HG03045 (cell line): ENCODE data around the gene CHRNG.
"Not testable (repeated sequence)": the region's sequence is repeated elsewhere in the genome, so short reads cannot be mapped to it uniquely, and the experiment has no call there.

Source experiments
- ATAC-seq: cut with Tn5 transposase; IDR thresholded peaks from one replicate; pipeline ENCODE4 v1.9.1; 2021; ENCODE audit warnings: mild to moderate bottlenecking, moderate library complexity; ENCODE audit not compliant: unreplicated experiment

CHRNG gene

DNA sequence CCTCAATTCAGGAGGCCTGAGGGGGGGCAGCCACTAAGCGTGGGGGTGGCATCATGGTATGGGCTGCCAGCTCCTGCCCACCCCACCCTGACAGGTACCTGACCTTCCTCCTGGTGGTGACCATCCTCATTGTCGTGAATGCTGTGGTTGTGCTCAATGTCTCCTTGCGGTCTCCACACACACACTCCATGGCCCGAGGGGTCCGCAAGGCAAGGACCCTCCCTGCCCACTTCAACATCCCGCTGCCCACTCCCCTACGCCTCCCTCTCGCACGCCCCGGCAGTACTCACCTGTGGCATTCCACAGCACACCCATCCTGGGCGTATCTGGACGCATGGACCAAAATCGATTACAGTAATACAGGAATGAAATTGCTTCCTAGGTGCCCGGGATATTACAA, 4.0 kb downstream of the CHRNG start:
- no peak for ATAC-seq

DNA sequence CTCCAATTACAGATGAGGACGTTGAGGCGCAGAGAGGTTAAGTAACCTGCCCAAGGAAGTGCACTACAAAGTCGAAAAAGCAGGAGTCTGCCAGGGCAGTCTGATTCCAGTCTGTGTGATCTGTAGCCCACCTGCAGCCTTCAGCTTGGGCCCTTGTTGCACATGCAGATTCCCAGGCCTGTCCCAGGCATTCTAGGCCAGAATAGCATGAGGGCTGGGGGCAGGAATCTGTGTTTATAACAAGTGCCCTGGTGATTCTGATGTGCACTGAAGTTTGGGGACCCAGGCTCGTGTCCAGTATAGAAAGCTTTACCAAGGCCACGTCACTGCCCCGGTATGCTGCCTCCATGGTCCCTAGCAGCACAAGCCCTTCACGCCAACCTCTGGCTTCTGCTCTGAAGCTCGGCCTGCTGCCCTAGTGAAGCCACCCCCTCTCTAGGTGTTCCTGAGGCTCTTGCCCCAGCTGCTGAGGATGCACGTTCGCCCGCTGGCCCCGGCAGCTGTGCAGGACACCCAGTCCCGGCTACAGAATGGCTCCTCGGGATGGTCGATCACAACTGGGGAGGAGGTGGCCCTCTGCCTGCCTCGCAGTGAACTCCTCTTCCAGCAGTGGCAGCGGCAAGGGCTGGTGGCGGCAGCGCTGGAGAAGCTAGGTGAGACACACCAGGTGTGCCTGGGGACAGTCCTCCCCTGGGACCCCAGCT, 4.6 kb downstream of the CHRNG start:
- no peak for ATAC-seq

DNA sequence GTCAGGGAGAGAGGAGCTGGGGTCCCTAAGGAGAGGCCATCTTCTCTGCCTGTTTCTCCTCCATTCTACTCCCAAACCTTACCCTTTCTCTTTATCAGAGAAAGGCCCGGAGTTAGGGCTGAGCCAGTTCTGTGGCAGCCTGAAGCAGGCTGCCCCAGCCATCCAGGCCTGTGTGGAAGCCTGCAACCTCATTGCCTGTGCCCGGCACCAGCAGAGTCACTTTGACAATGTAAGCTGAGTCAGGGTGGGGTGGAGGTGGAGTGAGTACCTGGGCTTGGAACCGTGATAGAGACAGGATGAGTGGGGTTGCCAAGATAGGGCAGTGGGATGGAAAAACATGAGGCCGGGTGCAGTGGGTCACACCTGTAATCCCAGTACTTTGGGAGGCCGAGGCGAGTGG, 5.2 kb downstream of the CHRNG start:
- no peak for ATAC-seq

DNA sequence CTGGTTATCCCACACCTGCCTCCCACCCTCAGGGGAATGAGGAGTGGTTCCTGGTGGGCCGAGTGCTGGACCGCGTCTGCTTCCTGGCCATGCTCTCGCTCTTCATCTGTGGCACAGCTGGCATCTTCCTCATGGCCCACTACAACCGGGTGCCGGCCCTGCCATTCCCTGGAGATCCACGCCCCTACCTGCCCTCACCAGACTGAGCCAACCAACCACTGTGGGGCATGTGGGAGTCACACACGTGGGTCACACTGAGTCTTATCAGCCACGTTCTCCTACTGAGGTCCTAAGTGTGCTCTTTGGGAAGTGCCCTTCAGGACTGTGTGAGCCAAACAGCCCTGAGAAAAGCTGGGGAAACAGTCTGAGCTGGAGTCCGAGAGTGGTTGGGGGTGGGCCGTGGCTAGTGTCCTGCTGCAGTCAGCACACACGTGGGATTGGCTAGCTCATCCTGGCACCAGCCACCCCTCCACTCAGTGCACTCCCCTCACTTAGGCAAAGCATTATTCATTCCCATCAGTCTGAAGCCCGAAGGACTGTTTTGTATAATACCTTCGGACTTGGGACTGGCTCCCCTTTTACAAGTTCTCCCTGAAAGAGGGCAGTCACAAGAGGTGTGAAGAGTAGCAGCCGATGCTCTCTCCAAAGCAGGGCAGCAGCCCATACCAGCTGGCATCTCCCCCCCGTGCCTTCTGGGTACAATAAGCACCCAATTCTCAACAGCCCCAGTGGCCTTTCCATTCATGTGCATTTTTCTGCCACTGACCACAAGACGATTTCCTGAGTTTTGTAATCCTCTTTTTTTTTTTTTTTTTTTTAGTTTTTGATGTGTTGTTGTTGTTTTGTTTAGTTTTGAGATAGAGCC, 6.3 kb downstream of the CHRNG start:
- no peak for ATAC-seq

DNA sequence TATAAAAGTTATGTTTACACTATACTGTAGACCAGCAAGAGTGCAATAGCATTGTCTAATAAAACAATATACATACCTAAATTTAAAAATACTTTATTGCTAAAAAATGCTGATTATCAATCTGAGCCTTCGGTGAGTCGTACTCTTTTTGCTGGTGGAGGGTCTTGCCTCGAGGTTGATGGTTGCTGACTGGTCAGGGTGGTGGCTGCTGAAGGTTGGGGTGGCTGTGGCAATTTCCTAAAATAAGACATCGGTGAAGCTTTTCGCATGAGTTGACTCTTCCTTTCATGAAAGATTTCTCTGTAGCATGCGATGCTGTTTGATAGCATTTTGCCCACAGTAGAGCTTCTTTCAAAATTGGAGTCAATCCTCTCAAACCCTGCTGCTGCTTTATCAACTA, 8.5 kb downstream of the CHRNG start:
- no peak for ATAC-seq

DNA sequence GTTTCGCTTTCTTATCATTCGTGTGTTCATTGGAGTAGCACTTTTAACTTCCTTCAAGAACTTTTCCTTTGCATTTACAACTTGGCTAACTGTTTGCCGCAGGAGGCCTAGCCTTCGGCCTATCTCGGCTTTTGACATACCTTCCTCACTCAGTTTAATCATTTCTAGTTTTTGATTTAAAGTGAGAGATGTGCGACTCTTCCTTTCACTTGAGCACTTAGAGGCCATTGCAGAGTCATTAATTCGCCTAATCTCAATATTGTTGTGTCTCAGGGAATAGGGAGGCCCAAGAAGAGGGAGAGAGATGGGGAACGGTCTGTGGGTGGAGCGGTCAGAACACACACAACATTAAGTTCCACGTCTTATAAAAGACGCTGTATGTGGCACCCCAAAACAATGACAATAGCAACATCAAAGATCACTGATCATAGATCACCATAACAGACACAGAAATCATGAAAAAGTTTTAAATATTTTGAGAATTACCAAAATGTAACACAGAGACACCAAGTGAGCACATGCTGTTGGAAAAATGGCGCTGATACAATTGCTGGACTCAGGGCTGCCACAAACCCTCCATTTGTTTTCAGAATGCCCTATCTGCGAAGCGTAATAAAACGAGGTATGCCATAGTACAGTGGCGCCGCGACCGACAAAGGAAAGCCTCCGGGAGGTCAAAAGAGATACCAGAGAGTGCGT, 10.3 kb downstream of the CHRNG start:
- no peak for ATAC-seq

DNA sequence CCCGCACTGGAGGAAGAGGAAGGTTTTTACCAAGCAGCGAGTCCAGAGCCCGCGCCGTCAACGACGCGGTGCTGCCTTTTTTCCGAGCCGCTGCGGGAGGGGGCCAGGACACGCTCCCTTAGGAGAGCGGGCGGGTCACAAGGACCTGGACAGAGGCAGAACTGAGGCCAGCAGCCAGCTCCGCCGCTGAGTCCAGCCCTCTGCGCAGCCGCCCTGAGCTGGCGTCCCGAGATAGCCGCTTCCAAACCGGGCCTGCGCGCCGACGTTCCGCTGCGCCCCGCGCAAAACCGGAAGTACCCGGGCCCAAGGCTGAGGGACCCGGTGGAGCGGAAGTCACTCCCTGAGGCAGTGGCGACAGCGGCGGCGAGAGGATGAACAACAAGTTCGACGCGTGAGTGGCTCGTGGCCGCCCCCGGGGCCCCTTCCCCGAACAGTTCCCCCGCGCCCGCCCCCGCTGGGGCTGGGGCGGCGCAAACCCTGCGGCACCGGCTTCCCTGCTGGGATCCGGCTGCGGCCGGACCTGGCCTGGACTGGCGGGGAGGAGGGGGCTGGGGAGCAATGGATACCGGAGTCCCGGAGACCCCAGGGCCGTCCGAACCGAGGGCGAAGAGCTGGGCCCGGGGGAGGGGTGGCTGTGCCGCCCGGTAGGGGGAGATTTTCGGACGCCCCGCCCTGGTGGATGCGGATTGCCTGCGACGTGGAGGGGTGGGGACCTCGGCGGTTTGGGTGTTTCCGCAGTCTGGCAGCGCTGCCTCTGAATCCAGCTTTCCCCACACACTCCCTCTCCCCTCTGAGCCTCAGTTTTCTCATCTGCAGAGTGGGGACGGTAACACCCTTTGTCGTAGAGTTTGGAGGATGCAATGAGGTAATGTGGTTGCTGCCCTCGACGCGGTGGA, 11.1 kb downstream of the CHRNG start, which contains the start of the genes EIF4E2 and TIGD1:
EIF4E2 (plus strand) TSS at position 336 of the 896 bp plus-strand sequence; CDS start at position 372, 36 bp downstream.
TIGD1 (minus strand) TSS at position 204 of the 896 bp plus-strand sequence. CDS start 675 bp downstream, outside the sequence.
- ATAC-seq, result peak; percentile 92

DNA sequence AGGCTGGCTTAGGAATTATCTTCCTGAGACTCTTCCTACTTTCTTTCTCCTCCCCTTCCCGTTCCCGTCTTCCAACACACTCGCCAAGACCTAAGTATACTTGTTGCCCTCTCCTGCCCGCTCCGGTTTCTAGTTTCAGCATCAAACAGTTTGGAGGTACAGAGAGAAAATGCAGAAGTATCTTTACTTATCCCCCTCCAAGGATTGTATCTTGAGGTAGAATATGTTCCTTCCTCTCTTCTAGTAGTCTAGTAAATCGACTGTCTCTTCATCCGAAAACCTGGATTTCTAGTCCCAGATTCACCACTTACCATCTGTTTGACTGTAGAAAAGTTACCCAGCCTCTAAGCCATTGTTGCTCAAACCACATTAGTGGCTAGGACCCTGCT, 11.8 kb downstream of the CHRNG start:
- ATAC-seq, result no peak

DNA sequence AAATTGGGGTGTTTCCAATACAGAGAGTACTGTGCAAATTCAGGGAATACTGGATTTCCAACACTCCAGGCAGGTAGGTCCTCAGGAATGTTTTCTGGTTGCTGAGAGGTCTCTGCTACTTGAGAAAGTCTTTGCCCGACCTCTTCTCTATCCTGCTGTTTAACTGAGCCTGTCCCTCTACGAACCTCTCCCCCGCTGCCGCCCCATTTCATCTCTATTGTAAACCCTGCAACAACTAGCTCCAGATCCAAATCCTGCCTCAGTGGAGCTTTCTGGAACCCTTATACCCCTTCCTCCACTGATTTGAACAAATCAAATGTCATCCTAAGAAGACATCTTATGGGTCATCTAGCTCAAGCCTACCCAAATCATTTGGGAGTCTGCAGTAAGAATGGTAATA, 12.3 kb downstream of the CHRNG start:
- no peak for ATAC-seq

DNA sequence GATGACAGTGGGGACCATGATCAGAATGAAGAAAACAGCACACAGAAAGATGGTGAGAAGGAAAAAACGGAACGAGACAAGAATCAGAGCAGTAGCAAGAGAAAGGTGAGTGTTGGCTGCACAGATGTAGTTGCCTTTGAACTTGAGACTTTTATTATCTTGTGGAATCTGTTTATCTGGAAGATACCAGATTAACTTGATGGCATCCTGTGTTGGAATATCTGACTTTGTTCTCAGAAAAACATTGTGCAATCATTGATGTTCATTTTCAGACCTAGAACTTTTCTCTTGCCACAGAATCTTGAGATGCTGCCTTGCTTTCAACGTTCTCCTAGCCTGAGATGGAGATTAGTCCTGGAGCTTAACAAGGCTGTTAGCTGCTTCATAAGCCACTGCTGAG, 16.9 kb downstream of the CHRNG start:
- no peak for ATAC-seq

DNA sequence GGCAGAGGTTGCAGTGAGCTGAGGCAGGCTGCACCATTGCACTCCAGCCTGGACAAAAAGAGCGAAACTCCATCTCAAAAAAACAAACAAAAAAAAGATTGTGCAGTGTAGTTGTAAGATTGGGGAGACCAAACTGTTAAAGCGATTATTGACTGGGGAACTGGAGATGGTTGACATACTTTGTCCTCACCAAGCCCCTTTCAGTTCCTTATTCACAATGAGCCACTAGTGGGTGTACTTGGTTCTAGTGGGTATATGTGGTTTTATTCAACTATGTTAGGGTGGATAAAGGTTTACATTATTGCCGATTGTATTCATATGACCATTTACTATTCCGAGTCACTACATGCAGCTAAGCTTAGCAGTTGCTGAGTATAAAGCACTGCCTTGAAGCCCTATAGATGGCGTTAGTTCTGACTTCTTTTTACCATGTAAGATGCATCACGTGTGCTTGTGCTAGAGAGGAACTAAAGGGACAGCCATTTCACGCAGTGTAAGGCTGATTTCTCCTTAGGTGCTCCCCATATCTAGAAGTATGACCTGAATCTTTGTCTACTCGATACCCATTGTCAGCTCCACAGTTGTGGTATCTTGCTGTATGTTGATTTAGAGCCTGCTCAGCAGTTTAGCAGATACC, 23.1 kb downstream of the CHRNG start:
- ATAC-seq, result no peak

DNA sequence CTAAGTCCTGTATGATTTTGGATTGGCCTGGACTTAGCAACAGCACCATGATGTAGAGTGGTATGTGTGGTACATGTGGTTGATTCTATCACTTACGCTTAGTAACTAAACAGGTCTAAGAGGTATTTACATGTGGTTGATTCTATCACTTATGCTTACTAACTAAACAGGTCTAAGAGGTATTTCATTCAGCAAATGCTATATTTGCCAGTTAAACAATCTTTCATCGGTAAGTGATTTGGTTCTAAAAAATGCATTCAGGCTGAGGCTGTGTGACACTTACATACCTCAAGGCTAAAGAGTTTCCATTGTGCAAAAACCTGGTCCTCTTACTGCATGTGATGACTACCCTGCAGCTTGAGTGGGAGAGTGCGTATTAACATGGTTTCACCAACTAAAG, 24.1 kb downstream of the CHRNG start:
- ATAC-seq, result no peak

DNA sequence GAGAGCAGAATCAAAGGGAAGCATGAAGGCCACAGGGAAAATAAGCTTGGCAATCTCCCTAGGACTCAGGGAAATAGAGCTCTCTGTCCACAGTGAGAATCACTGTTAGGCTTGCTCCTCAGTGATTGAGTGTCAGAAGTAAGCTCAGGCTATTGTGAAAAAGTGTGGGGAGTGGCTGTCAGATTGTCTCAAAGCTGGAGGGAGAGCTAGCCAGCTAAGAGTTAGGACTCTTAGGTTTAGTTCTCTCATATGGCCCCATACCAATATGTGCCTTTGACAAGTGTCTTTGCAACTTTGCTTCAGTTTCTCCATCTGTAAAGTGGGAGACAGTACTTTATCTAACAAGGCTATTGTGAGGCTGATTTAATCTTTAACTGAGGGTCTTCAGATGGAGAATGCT, 28.2 kb downstream of the CHRNG start:
- ATAC-seq, result no peak

DNA sequence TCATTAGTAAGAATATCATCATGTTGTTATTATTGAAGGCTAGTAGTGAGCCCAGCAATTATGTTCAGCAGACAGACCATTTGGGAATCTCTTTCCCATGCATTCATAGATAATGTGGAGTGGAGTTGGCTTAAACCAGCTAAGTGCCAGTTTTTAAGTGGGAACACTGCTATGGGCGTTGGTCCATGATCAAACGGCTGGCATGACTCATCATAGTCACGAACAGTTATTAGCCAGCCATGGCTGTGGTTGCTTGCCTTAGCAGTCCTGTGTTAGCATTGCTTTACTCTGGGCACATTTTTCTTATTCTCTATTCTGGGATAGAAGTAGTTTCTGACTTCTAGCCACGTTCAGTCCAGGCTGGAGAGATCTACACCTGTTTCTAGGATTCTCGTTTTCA, 28.7 kb downstream of the CHRNG start:
- no peak for ATAC-seq

DNA sequence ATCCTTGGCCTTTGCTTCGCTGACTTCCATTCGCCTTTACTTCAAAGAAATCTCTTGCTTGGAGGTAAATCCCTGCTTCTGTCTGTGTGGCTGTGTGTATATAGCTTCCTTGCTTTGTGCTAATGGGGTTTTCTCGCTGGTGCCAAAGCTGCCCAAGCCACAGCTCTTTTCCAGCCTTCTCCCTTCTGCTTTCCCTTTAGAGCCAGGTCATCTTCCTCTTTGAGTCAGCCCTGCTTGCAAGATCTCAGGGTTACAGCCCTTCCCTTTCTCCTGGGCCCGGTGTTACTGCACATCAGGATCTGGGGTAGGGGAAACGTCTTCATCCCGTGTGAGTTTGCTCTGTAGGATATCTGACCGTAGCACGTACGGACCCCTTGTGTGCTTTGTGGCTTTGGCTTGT, 30.0 kb downstream of the CHRNG start:
- no peak for ATAC-seq

DNA sequence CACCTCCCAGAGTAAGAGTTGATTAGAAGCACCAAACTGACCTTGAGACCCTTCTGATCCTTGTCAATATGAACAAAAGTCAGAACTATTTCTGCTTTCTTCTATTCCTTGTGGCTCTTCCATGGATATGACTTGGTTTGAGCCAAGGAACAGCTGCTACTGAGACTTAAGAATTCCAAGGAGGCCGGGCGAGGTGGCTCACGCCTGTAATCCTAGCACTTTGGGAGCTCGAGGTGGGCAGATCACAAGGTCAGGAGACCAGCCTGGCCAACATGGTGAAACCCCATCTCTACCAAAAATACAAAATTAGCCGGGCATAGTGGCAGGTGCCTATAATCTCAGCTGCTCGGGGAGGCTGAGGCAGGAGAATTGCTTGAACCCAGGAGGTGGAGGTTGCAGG, 31.0 kb downstream of the CHRNG start:
- ATAC-seq, result not testable (repeated sequence)

DNA sequence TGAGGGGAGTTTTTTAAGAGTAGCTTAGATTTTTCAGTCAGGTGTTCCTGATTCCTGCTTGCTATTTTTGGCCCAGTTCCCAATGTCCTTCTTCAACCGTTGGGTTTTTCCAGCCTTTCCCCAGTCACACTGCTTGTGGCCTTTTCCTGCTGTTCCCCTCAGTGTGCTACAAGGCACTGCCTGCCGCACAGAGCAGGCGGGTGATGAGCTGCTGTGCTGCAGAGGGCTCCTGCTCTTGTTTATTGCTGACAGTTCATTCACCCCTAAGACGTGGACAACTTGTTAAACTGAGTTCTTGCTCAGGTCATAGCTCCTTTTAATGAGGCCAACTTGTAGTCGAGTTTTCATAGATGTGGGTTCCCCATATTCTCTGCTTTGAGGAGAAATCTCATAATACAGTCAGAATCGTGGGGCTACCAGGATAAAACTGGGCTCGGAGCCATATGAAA, 31.6 kb downstream of the CHRNG start:
- no peak for ATAC-seq

DNA sequence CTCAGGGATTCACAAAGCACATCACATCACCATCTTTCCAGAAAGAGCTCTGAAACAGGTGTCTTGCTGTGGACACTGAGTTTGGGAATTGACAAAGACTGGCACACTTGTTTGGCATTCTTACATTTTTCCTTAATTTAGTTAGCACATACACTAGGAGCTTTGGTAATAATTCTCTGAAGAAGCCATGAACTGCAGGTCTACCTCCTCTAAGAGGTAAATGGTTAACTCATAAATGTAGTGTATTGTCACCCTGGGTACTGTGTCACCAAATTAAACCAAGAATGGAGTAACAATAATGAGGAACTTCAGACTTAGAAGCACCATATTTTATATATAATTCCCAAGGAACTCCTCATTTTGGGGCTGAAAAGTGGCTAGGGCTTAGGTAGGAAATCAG, 33.5 kb downstream of the CHRNG start:
- ATAC-seq, result no peak

DNA sequence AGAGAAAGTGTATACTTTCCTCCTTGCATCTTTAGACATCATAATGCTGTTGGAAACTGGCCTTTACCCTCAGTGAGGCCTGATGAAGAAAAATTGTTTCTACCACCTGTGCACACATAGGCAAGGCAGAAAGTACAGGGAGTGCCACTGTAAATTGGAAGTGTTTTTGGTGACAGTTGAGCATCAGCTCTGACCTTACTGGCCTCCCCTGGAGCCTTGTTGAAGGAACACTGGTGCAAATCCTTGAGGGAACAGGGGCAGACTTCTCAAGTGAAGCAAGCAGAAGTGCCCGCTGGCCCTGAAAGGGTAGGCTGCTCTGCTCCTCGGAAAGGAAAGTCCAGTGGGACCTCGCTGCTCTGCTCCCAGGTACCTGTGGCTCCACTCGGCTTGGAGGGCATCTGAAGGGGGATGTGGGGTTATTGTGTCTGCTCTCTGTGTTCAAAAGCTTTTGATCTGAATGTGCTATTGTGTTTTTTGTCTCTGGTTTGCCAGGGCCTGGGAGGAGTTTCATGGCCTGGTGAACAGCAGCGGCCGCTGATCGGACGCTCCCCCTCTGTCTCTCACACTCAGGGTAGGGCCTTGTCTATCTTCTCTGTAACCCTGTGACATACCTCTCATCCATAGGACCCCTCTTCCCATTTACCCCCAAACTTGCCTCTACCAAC, 34.4 kb downstream of the CHRNG start:
- ATAC-seq, result no peak
